ENCODE data around the gene PHIP.
"Not testable (repeated sequence)": the region's sequence is repeated elsewhere in the genome, so short reads cannot be mapped to it uniquely, and the experiment has no call there.

PHIP gene

GRCh38 chr6:79078075-79078969 is at the start of gene PHIP:
TSS of gene PHIP (minus strand) at chr6:79078254. CDS start at chr6:79078068, 186 bp downstream.
- peak; percentile 78 to 81 for ATAC-seq

- no peak for ATAC-seq
These were observed 49.6 kb upstream of the PHIP start for GRCh38 chr6:79127660-79128059.

- no peak for ATAC-seq
These were observed 41.2 kb upstream of the PHIP start for GRCh38 chr6:79119217-79119616.

DNA sequence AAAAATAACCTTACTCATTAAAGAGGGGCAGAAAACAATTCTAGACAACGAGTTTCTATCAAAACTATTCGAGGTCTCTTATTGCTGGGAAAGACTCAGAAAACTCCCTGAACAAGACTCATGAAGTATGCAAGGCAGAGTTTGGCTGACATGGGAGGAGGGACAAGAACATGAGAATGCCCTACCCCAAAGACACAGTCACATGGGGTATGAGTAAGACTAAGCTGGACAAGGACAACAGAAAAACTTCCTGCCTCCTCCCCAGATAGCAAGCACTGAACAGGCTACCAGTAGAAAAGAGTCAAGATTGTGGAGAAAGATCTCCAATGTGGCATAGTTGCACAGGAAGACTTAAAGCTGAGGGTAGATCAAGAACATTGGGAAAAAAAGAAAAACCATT is 39.7 kb upstream of the PHIP start:
- ATAC-seq, result no peak

- no peak for ATAC-seq
These were observed 37.6 kb upstream of the PHIP start for GRCh38 chr6:79115553-79116182.

DNA sequence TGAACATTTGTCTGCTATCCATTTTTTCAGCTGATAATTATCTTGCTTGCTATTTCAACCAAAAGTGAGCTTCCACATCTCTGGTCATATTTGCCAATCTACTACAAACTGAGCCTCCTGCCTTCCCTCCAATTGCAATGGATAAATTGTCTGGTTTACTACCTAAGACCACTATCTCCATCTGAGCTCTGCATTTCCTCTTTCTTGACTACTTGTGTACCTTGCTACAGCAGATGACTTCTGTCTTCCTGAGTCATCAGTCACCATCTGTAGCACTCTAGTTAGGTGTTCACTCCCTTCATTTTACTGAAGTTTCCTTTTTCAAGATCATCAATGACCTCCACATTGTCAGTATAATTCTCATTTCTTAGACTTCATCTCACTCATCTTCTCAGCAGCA is 33.5 kb upstream of the PHIP start:
- ATAC-seq, result no peak

DNA sequence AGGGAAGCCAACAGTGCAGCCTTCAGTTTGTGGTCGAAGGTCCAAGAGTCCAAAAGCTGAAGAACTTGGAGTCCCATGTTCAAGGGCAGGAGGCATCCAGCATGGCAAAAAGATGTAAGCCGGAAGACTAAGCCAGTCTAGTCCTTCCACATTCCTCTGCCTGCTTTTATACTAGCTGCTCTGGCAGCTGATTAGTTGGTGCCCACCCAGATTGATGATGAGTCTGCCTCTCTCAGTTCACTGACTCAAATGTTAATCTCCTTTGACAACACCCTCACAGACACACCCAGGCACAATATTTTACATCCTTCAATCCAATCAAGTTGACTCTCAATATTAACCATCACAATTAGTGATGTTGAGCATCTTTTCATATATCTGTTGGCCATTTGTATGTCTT is 23.1 kb upstream of the PHIP start:
- ATAC-seq, result no peak

DNA sequence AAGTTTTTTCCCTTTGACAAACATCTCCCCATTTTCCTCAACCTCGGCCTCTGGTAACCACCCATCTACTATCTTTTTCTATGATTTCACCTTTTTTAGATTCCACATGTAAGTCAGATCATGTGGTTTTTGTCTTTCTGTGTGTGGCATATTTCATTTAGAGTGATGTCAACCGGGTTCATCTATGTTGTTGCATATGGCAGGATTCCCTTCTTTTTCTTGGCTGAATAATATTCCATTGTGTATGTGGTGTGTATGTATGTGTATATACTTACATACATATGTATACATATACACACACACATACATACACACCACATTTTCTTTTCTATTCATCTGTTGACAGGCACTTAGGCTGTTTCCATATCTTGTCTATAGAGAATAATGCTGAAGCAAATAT is 22.2 kb upstream of the PHIP start:
- ATAC-seq, result no peak

DNA sequence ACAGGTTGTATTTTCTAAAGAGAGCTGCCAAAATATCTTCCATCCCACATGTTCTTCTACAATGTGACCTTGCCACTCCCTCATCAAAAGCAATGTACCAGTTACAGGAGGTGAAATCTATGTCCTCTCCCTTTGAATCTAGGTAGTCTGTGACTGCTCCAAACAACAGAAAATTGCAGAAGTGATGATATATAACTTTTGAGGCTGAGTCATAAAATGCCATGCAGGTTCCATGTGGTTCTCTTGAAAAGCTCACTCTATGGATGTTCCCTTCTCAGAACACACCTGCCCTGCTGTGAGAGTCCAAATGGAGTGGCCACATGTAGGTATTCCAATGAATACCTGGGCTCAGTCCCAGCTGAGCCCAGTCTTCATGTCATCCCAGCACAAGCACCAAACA is 16.9 kb upstream of the PHIP start:
- no peak for ATAC-seq

DNA sequence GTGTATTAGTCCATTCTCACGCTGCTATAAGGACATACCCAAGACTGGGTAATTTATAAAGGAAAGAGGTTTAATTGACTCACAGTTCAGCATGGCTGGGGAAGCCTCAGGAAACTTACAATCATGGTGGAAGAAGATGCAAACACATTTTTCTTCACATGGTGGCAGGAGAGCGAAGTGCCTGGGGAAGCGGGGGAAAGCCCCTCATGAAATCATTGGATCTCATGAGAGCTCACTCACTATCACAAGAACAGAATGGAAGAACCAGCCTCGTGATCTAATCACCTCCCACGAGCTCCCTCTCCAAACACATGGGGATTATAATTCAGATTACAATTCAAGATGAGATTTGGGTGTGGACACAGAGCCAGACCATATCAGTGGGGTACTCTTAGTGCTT is 13.7 kb upstream of the PHIP start:
- ATAC-seq, result not testable (repeated sequence)

GRCh38 chr6:79089552-79090404 is 11.7 kb upstream of the PHIP start:
- no peak for ATAC-seq

DNA sequence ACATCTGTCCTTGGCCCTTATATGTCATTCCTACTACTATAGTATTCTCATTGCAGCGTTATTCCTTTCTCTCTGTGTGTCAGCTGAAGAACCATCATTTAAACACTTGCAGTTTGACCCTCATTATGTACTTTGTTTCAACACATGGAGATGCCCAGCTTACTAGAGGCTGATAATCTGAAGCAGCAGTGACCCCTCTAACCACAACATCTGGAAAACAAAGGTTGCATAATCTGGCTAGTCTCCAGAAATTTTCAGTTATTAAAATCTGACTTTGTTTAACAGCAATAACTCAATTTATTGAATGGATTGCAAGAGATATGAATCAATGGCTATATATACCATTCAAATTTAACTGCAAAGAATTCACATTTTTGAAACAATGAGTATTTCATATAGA is 6.6 kb upstream of the PHIP start:
- no peak for ATAC-seq

DNA sequence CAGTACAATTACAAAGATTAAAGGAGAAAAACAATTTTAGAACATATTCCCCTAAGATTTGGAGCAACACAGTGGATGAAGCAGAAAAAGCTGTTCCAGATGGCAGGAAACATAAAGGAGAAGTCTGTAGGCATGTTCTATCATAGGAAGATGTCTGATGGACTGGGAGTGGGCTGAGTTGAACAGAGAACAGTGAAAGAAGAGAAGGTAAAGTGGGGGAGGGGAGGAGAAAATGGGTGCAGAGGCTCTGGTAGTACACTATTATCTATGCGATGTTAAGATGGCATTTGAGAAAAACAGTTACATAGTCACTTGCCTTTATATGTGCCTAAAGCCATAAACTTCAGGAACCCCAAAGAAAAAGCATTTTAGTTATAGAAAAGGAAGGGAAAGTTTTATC is 4.2 kb upstream of the PHIP start:
- ATAC-seq, result no peak

DNA sequence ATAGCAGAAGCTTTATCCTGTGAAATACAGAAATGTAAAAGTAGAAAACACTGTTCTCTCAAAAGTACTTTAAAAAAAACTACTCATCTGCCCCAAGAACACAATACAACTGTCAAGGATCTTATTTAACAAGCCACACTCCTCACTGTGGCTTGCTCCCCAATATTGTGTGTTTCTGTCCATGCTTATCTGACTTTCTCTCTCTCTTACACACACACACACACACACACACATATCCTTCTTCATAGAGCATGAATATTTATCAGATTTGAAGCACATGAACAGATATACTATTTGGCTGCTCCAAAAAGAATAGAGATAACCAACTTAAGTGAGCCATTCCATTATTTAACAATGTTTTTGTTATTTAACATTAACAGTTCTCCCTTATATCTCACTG is 3.6 kb upstream of the PHIP start:
- no peak for ATAC-seq

GRCh38 chr6:79079561-79080041 is 1.5 kb upstream of the PHIP start:
- no peak for ATAC-seq

GRCh38 chr6:79077715-79078074 is 359 bp downstream of the PHIP start:
- ATAC-seq, result peak; percentile 11 to 17

- peak; percentile 59 to 70 for ATAC-seq
These were observed 1.0 kb downstream of the PHIP start for GRCh38 chr6:79076782-79077641.

- ATAC-seq, result no peak
These were observed 1.9 kb downstream of the PHIP start for GRCh38 chr6:79076160-79076559.

DNA sequence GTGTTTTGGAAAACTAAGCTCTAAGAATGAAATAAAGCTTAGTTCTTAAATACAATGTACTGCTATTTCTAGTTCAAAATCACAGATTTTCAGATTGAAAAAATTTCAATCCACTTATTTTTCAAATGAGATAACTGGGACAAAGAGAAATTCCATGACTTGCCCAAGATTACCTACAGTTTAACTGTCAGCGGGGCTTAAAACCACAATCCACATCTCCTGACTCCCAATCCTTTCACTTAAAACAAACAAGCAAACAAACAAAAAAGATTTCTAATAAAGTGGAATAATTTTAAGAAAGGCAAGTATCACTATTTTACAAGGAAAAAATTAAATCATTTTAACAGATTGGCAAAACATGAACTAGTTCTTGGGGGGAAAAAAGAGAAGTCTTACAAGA is 4.2 kb downstream of the PHIP start:
- ATAC-seq, result no peak

DNA sequence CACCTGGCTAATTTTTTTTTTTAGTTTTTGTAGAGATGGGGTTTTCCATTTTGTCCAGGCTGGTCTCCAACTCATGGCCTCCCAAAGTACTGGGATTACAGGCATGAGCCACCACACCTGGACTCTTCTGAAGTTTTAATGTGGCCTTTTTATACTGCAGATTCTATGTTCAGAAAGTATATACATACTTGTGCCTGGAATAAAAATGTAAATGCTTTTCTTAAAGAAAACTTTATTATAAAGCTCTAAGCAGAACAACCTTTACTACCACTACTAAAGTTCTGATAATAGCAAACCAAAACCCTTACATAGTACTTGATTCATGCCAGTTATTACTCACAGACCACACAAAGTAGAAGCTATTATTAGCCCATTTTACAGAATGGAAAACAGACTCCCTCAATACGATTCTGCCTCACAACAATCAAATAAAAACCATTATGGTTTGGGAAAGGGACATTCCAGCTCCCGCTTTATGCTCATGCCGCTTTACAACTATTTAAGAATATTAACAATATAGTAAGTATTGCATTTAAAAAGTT is 5.3 kb downstream of the PHIP start:
- peak; percentile 43 to 46 for ATAC-seq

DNA sequence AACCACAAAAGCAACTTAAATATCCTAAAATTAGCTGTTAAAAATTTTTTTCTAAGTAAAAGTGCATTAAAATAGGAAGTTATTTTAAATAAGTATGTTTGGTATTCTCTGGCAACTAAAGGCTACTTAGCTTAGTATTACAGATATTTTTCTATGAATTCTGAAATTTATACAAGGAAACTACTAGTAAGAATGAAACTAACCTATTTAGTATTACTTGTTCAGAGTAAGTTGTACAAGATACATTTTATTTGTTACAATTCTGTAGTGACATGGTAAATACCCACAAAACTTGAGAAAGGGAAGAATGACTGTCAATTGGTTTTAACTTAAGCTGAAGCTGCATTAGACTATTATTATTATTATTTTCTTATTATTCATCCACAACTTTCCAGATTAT is 6.5 kb downstream of the PHIP start:
- ATAC-seq, result peak; percentile 29 to 44

Measured in activated CD4-positive, CD25-positive, alpha-beta regulatory T cell treated with anti-CD3 and anti-CD28 coated beads, Interleukin-2, amount 50 U/mL, for 24 hours (primary cell).